Left lung (tissue), 10 donors: ENCODE measurements around the gene FAM32A. TPM values are rescaled to one million over a fixed set of nuclear protein-coding genes. Genes with fewer than 3 reads are reported as not detected.
A peak's percentile ranks its signal among the peaks of the same experiment; 100 is the strongest.

Source experiments
- ATAC-seq: fragments of 200-7000 bp; cut with Tn5 transposase; one replicate; pipeline ENCODE4 v1.9.1; 2020; ENCODE audit warnings: moderate library complexity
- DNase-seq, 4 donors: peaks; one replicate each; pipeline ENCODE4 v3.0.0-alpha.2; 2013 to 2020
- H3K27ac ChIP-seq, 2 donors: fragments of 200-600 bp; sonication (generic) in 1 of 2; one replicate each; pipeline versions ENCODE4 v1.5.0 to v1.8.0; 2020 to 2021
- H3K27me3 ChIP-seq, 2 donors: fragments of 200-600 bp; sonication (generic) in 1 of 2; one replicate each; pipeline versions ENCODE4 v1.5.0 to v1.8.0; 2020 to 2021
- H3K36me3 ChIP-seq, 2 donors: fragments of 200-600 bp; sonication (generic) in 1 of 2; one replicate each; pipeline versions ENCODE4 v1.5.0 to v1.8.0; 2020 to 2021
- H3K4me1 ChIP-seq, 2 donors: fragments of 200-600 bp; one replicate each; pipeline ENCODE4 v1.8.0; 2021
- H3K4me3 ChIP-seq, 2 donors: fragments of 200-600 bp; sonication (generic) in 1 of 2; one replicate each; pipeline versions ENCODE4 v1.5.0 to v1.8.0; 2020 to 2021; ENCODE audit warnings: mild to moderate bottlenecking in 1 of 2
- H3K9me3 ChIP-seq, 2 donors: fragments of 200-600 bp; sonication (generic) in 1 of 2; one replicate each; pipeline versions ENCODE4 v1.5.0 to v1.8.0; 2020 to 2021
- intact Hi-C, 2 donors: fragments of 100-400 bp; cut with DNase I; formaldehyde crosslinking; loops; one replicate each; pipeline versions ENCODE4 v1.11.2 to v1.14.2; 2022
- polyA plus RNA-seq, 6 donors: library from polyadenylated mRNA; unstranded; fragments of 120-200 nt; gene quantifications; one replicate each; pipeline ENCODE4 v1.2.1, GENCODE V29; 2013; ENCODE audit not compliant: insufficient read length in 6 of 6
- total RNA-seq, 2 donors: library from RNA; stranded (reverse); fragmentation: NEBNext Ultra II Directional; extraction: Animal tissue kit (Norgen Biotek cat#: 25700); gene quantifications; one replicate each; pipeline ENCODE4 v1.2.1, GENCODE V29; 2021
- TF ChIP-seq, protein P1 (sequence below), 2 donors: fragments of 200-600 bp; sonication (generic) in 1 of 2; IDR thresholded peaks; one replicate each; pipeline versions ENCODE4 v1.5.0 to v1.8.0; 2021; ENCODE audit warnings: antibody characterized with exemption in 2 of 2
- donor health status: DM: no; HTN: yes; CAD: no.
- donor health status: DM: no; HTN: no; CAD: no.

FAM32A gene
- total and polyA plus RNA-seq, 8 donors = 57.1 to 109 (median 101) TPM

DNA sequence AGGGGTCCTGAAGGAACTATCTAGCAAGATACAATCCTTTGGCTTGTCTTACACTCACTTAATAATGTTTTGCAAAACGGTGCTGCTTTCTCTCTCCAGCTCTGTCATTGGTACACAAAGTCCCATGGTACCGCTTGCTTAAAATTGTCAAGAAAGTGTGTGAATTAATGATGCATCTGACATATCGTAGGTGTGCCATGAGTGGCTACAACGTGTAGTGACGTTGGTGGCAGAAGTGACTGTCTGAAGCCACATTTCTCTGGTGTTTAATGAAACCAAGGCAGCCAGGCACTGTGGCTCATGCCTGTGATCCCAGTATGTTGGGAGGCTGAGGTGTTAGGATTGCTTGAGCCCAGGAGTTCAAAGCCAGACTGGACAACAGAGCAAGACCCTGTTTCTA, 39.1 kb upstream of the FAM32A start:
- DNase-seq (no peak), ATAC-seq (no peak)
- Histone ChIP-seq H3K9me3 (no peaks in the 10 kb centered on the region), H3K36me3 (peaks cover 0 to 9% of the 10 kb centered on the region in 2 donors), H3K4me3 (no peak overlapping the region), H3K27me3 (no peaks in the 10 kb centered on the region), H3K4me1 (peaks cover 0 to 89% of the 10 kb centered on the region in 2 donors), H3K27ac (peak overlapping the region in 1 of 2 donors; percentile 28)
- intact Hi-C loops = no loop called here
- TF ChIP-seq, protein P1, sequence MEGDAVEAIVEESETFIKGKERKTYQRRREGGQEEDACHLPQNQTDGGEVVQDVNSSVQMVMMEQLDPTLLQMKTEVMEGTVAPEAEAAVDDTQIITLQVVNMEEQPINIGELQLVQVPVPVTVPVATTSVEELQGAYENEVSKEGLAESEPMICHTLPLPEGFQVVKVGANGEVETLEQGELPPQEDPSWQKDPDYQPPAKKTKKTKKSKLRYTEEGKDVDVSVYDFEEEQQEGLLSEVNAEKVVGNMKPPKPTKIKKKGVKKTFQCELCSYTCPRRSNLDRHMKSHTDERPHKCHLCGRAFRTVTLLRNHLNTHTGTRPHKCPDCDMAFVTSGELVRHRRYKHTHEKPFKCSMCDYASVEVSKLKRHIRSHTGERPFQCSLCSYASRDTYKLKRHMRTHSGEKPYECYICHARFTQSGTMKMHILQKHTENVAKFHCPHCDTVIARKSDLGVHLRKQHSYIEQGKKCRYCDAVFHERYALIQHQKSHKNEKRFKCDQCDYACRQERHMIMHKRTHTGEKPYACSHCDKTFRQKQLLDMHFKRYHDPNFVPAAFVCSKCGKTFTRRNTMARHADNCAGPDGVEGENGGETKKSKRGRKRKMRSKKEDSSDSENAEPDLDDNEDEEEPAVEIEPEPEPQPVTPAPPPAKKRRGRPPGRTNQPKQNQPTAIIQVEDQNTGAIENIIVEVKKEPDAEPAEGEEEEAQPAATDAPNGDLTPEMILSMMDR (IDR thresholded peaks at IDR 0.05) = no peak

DNA sequence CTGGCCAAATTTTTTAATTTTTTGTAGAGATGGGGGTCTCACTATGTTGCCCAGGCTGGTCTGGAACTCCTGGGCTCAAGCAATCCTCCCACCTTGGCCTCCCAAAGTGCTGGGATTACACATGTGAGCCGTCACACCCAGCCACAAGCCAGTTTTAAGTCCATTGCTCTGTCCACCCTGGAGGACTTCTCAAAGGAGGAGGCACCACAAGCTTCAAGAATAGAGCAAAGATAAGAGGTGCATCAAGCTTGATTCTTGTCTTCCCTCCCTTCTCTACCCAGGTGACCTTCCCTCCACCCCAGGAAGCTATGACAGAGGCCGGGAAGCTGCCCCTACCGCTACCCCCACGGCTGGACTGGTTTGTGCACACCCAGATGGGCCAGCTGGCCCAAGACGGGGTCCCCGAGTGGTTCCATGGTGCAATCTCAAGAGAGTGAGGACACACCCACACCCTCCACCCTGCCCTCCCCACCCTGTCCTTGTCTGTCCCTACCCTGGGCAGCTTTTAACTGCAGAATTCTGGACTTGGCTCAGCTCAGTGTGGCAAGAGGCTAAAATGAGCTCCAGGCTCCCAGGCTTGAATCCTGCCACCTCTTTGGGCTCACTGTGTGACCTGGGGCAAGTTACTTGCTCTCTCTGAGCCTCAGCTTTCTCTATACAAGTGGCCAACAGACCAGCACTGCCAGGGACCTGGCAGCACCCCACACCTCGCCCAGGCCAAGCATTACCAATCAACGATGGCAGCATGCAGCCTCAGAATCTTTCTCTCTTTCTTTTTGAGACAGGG, 36.6 kb upstream of the FAM32A start:
- DNase-seq (no peak), ATAC-seq (no peak)
- TF ChIP-seq, protein P1 (IDR thresholded peaks at IDR 0.05) = no peak
- peak overlapping the region; percentile 7 to 89 for H3K27ac ChIP-seq
- no peaks in the 10 kb centered on the region for H3K9me3 ChIP-seq
- H3K4me3 ChIP-seq = no peak overlapping the region
- H3K27me3 ChIP-seq = no peaks in the 10 kb centered on the region
- H3K36me3 ChIP-seq = peaks cover 0 to 20% of the 10 kb centered on the region in 2 donors
- peaks cover 0 to 69% of the 10 kb centered on the region in 2 donors for H3K4me1 ChIP-seq
- intact Hi-C loops = no loop called here

DNA sequence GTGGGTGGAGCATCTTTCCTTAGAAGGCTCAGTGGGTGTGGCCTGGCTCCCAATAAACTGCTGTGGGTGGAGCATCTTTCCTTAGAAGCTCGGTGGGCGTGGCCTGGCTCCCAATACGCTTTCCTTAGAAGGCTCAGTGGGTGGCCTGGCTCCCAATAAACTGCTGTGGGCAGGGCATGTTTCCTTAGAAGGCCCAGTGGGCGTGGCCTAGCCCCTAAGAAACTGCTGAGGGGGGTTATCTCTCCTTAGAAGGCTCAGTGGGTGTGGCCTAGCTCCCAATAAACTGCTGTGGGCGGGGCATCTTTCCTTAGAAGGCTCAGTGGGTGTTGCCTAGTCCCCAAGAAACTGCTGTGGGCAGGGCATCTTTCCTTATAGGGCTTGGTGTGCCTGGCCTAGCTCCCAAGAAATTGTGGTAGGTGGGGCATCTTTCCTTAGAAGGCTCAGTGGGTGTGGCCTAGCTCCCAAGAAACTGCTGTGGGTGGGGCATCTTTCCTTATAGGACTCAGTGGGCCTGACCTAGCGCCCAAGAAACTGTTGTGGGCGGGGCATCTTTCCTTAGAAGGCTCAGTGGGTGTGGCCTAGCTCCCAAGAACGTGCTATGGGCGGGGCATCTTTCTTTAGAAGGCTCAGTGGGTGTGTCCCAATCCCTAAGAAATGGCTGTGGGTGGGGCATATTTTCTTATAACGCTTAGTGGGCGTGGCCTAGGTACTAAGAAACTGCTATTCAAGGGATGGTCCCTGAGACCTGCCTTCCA, 31.5 kb upstream of the FAM32A start:
- Histone ChIP-seq H3K4me3 (no peak overlapping the region), H3K4me1 (peaks cover 0 to 34% of the 10 kb centered on the region in 2 donors), H3K27me3 (no peaks in the 10 kb centered on the region), H3K9me3 (no peaks in the 10 kb centered on the region), H3K36me3 (peaks cover 0 to 58% of the 10 kb centered on the region in 2 donors), H3K27ac (no peak overlapping the region)
- intact Hi-C loops = no loop called here
- TF ChIP-seq, protein P1 (IDR thresholded peaks at IDR 0.05) = no peak
- ATAC-seq (no peak), DNase-seq (no peak)

DNA sequence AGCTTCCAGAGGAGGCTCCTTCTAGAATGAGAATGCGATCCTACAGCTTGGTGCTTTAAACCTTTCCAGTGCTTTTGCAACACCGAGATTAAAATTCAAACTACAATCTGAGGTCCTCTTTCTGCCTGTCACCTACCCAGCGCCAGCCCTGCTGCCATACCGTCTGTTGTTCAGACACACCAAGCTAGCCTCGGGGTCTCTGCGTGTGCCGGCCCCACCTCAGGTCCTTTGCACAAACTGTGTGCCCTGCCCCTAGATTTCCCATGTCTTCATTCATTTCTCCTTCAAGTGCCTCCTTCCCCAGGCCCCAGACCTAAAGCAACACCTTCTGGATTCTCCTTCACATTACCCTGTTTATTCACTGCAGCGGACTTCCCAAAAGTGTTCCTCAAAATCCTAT, 30.7 kb upstream of the FAM32A start:
- Histone ChIP-seq H3K4me1 (peaks cover 0 to 33% of the 10 kb centered on the region in 2 donors), H3K27ac (no peak overlapping the region), H3K4me3 (no peak overlapping the region), H3K9me3 (no peaks in the 10 kb centered on the region), H3K27me3 (no peaks in the 10 kb centered on the region), H3K36me3 (peaks cover 0 to 50% of the 10 kb centered on the region in 2 donors)
- ATAC-seq = no peak
- TF ChIP-seq, protein P1 (IDR thresholded peaks at IDR 0.05) = no peak
- intact Hi-C loops = no loop called here
- no peak for DNase-seq

DNA sequence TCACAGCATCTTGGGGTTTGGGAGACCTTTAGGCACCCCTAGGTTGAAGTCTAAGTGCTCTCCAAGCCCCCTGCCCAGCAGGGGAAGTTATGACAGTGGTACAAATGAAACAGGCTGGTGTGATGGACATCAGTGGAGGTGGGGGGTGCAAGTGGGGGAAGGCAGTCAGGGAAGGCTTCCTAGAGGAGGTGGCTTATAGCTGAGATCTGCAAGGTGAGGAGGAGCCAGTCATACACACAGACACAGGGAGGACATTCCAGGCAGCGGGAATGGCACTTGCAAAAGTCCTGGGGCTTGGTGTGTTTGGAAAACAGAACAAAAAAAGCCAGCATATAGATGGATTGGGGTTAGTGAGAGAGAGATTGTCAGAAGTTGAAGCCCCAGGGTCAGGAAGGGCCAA, 30.1 kb upstream of the FAM32A start:
- Histone ChIP-seq H3K36me3 (peaks cover 0 to 50% of the 10 kb centered on the region in 2 donors), H3K4me1 (peaks cover 0 to 27% of the 10 kb centered on the region in 2 donors), H3K27ac (no peak overlapping the region), H3K27me3 (no peaks in the 10 kb centered on the region), H3K4me3 (no peak overlapping the region), H3K9me3 (no peaks in the 10 kb centered on the region)
- ATAC-seq = no peak
- no peak for DNase-seq
- intact Hi-C loops = no loop called here
- TF ChIP-seq, protein P1 (IDR thresholded peaks at IDR 0.05) = no peak
